Endothelial cell of umbilical vein (primary cell): ENCODE results near the gene COMMD10.

Source experiments
- POLR2A ChIP-seq: IDR thresholded peaks from 2 replicates; pipeline ENCODE4 v1.6.1; 2012; ENCODE audit warnings: low read depth, mild to moderate bottlenecking, control low read depth, low read length
- TF ChIP-seq, protein P1 (sequence below), 2 donors: IDR thresholded peaks; 1 replicate in 1 of 2; 2 replicates in 1 of 2; pipeline ENCODE4 v1.5.1; 2011; ENCODE audit warnings: low read length in 2 of 2, mild to moderate bottlenecking in 2 of 2, moderate library complexity in 2 of 2, control low read depth in 1 of 2, inconsistent platforms in 1 of 2, low read depth in 1 of 2; ENCODE audit not compliant: insufficient read depth in 1 of 2; ENCODE audit errors: extremely low read depth in 1 of 2

DNA sequence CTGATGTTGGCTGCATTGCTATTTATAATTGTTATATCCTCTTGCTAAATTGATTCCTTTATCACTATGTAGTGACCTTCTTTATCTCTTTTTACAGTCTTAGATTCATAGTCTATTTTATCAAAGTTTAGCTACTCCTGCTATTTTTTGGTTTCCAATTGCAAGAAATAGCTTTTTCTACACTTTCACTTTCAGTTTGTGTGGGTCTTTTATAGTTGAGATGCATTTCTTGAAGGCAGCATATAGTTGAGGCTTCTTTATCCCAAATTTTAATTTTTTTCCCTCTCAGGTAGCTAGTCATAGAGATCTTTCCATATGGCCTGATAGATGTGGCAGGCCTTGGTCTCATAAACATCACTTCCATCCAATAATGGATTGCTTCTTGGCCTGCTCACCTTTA, 228.5 kb downstream of the COMMD10 start:
- TF ChIP-seq, protein P1, sequence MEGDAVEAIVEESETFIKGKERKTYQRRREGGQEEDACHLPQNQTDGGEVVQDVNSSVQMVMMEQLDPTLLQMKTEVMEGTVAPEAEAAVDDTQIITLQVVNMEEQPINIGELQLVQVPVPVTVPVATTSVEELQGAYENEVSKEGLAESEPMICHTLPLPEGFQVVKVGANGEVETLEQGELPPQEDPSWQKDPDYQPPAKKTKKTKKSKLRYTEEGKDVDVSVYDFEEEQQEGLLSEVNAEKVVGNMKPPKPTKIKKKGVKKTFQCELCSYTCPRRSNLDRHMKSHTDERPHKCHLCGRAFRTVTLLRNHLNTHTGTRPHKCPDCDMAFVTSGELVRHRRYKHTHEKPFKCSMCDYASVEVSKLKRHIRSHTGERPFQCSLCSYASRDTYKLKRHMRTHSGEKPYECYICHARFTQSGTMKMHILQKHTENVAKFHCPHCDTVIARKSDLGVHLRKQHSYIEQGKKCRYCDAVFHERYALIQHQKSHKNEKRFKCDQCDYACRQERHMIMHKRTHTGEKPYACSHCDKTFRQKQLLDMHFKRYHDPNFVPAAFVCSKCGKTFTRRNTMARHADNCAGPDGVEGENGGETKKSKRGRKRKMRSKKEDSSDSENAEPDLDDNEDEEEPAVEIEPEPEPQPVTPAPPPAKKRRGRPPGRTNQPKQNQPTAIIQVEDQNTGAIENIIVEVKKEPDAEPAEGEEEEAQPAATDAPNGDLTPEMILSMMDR (IDR thresholded peaks at IDR 0.05; ENCODE audit: extremely low read depth in 1 of 2, insufficient read depth in 1 of 2, low read depth in 1 of 2, low read length in 2 of 2), result no peak
- no peak for TF ChIP-seq POLR2A
